Panc1 (cell line): ENCODE data around the gene KCNK2. TPM values are rescaled to one million over a fixed set of nuclear protein-coding genes. Genes with fewer than 3 reads are reported as not detected.

Experiments used
- ATAC-seq: fragments of 200-7000 bp; cut with Tn5 transposase; 2 replicates; pipeline ENCODE4 v1.9.1; 2020; ENCODE audit warnings: mild to moderate bottlenecking, moderate library complexity
- BruUV-seq: library from RNA; stranded (reverse); fragments of 400-500 nt; replicated peaks from 2 replicates; lab custom pipeline; 2021; lab: Mats Ljungman, UMichigan
- CTCF ChIA-PET: fragments of 300-600 bp; sonication (Branson Sonifier 250); formaldehyde crosslinking; loops from one replicate; lab custom pipeline; 2022; ENCODE audit warnings: antibody characterized with exemption; lab: Charles Lee
- POLR2A ChIA-PET: fragments of 300-600 bp; sonication (Branson Sonifier 250); formaldehyde crosslinking; loops from one replicate; lab custom pipeline; 2022; ENCODE audit warnings: antibody characterized with exemption; lab: Charles Lee
- DNase-seq: peaks from one replicate; pipeline ENCODE4 v3.0.0-alpha.2; 2010; ENCODE audit warnings: low read depth, low spot score
- H3K27ac ChIP-seq: 2 replicates; pipeline ENCODE4 v1.5.1; 2011; ENCODE audit warnings: mild to moderate bottlenecking, low read length, inconsistent platforms
- H3K27me3 ChIP-seq: fragments of 200-500 bp; sonication (Bioruptor generic); 2 replicates; pipeline ENCODE4 v1.6.0; 2014; ENCODE audit warnings: low read length, inconsistent platforms; ENCODE audit not compliant: control insufficient read depth, insufficient read depth
- H3K36me3 ChIP-seq: fragments of 200-500 bp; sonication (Bioruptor generic); 2 replicates; pipeline ENCODE4 v1.5.1; 2014; ENCODE audit warnings: inconsistent platforms, mild to moderate bottlenecking, low read length, moderate library complexity; ENCODE audit not compliant: control insufficient read depth, insufficient read depth
- H3K4me1 ChIP-seq: 2 replicates; pipeline ENCODE4 v1.5.1; 2011; ENCODE audit warnings: inconsistent platforms, mild to moderate bottlenecking, low read length, moderate library complexity; ENCODE audit not compliant: control insufficient read depth, insufficient read depth
- H3K4me3 ChIP-seq, 2 experiments: 2 replicates each; pipeline ENCODE4 v1.5.1; 2011 to 2012; ENCODE audit warnings: low read depth in 2 of 2, low read length in 2 of 2, mild to moderate bottlenecking in 2 of 2, inconsistent platforms in 1 of 2, moderate library complexity in 1 of 2
- H3K9me3 ChIP-seq: fragments of 200-500 bp; sonication (Bioruptor generic); 2 replicates; pipeline ENCODE4 v1.5.1; 2014; ENCODE audit warnings: low read depth, mild to moderate bottlenecking, inconsistent platforms, low read length, moderate library complexity; ENCODE audit not compliant: control insufficient read depth, insufficient read depth
- POLR2AphosphoS5 ChIP-seq: IDR thresholded peaks from 2 replicates; pipeline ENCODE4 v1.6.1; 2012; ENCODE audit warnings: mild to moderate bottlenecking, low read depth, low read length, moderate library complexity
- REST ChIP-seq, 2 experiments: IDR thresholded peaks; 2 replicates each; pipeline ENCODE4 v1.6.1; 2011 to 2012; ENCODE audit warnings: low read depth in 2 of 2, control low read depth in 1 of 2, low read length in 1 of 2, mild to moderate bottlenecking in 1 of 2, moderate library complexity in 1 of 2; ENCODE audit not compliant: insufficient read depth in 1 of 2
- SIN3A ChIP-seq: IDR thresholded peaks from 2 replicates; pipeline ENCODE4 v1.6.1; 2012; ENCODE audit warnings: low read depth, mild to moderate bottlenecking, low read length, moderate library complexity, borderline replicate concordance; ENCODE audit not compliant: insufficient read depth
- TCF7L2 ChIP-seq: IDR thresholded peaks from 2 replicates; pipeline ENCODE4 v1.6.1; 2011; ENCODE audit warnings: mild to moderate bottlenecking, low read depth, low read length, inconsistent platforms
- in situ Hi-C: cut with HindIII; loops from 2 replicates; pipeline ENCODE4 v1.10.0; 2016; ENCODE audit warnings: low sequenced_read_pairs, low pct_unique_long_range_greater_than_20kb
- intact Hi-C: fragments of 100-400 bp; cut with micrococcal nuclease; formaldehyde crosslinking; loops from one replicate; pipeline ENCODE4 v1.10.0; 2022; ENCODE audit not compliant: unreplicated experiment
- total RNA-seq: library from RNA; stranded (reverse); gene quantifications from one replicate; pipeline ENCODE4 v1.2.1, GENCODE V29; 2021; ENCODE audit not compliant: unreplicated experiment
- TF ChIP-seq, protein P1 (sequence below): fragments of 450-650 bp; IDR thresholded peaks from 2 replicates; pipeline ENCODE4 v1.5.1; 2017; ENCODE audit warnings: mild to moderate bottlenecking

Gene KCNK2
- total RNA-seq, 1 experiment from 2014 or later: 0.28 TPM

DNA sequence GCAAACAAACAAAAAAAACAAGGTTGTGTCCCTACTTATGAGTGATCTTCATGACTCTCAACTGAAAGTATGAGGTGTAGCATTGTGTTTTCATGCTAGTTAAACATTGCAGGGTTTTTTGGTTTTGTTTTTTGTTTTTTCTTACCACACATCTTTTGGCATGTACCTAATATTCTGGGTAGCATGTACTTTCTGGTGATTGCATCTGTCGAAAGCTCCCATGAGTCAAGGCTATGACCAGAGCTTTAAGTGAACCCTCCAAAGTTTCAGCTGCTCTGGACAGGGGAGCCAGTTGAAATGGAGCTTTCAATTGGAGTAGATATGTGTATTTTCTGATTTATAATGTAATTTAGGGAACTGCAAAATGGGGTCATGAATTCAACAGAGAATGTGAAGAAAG, 115.5 kb downstream of the KCNK2 start:
- H3K4me3 ChIP-seq: no peak overlapping the region
- CTCF ChIA-PET: no interaction called here
- no peaks in the 10 kb centered on the region for H3K4me1 ChIP-seq
- H3K27me3 ChIP-seq: no peaks in the 10 kb centered on the region
- POLR2A ChIA-PET: no interaction called here
- H3K36me3 ChIP-seq: no peaks in the 10 kb centered on the region
- BruUV-seq: no TSS peak
- H3K27ac ChIP-seq: no peak overlapping the region
- ATAC-seq (no peak), DNase-seq (no peak)
- no peaks in the 10 kb centered on the region for H3K9me3 ChIP-seq
- in situ Hi-C loops: no loop called here
- intact Hi-C loops: no loop called here
- TF ChIP-seq, protein P1, sequence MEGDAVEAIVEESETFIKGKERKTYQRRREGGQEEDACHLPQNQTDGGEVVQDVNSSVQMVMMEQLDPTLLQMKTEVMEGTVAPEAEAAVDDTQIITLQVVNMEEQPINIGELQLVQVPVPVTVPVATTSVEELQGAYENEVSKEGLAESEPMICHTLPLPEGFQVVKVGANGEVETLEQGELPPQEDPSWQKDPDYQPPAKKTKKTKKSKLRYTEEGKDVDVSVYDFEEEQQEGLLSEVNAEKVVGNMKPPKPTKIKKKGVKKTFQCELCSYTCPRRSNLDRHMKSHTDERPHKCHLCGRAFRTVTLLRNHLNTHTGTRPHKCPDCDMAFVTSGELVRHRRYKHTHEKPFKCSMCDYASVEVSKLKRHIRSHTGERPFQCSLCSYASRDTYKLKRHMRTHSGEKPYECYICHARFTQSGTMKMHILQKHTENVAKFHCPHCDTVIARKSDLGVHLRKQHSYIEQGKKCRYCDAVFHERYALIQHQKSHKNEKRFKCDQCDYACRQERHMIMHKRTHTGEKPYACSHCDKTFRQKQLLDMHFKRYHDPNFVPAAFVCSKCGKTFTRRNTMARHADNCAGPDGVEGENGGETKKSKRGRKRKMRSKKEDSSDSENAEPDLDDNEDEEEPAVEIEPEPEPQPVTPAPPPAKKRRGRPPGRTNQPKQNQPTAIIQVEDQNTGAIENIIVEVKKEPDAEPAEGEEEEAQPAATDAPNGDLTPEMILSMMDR: no peak
- no peak for TF ChIP-seq TCF7L2
- TF ChIP-seq POLR2AphosphoS5: no peak
- no peak for TF ChIP-seq REST (IDR thresholded peaks at IDR 0.05; ENCODE audit: insufficient read depth in 1 of 2, low read depth in 2 of 2, low read length in 1 of 2)
- TF ChIP-seq SIN3A: no peak

GRCh38 chr1:215200121-215200520, 117.6 kb downstream of the KCNK2 start:
- TF ChIP-seq SIN3A (no peak), POLR2AphosphoS5 (no peak)
- in situ Hi-C loops (no loop called here), intact Hi-C loops (no loop called here)
- no peak for ATAC-seq
- Histone ChIP-seq H3K4me3 (no peak overlapping the region), H3K4me1 (no peaks in the 10 kb centered on the region), H3K36me3 (no peaks in the 10 kb centered on the region), H3K27ac (no peak overlapping the region), H3K9me3 (no peaks in the 10 kb centered on the region), H3K27me3 (no peaks in the 10 kb centered on the region)
- CTCF ChIA-PET: interaction anchor here (0.6 kb wide), 1 partner anchor 16 kb away, joined by 3 read pairs; no protein-coding TSS in a partner anchor
- no peak for DNase-seq
- POLR2A ChIA-PET: no interaction called here
- no TSS peak for BruUV-seq

GRCh38 chr1:215201283-215201682, 118.7 kb downstream of the KCNK2 start:
- no peak for ATAC-seq
- H3K9me3 ChIP-seq: no peaks in the 10 kb centered on the region
- intact Hi-C loops: no loop called here
- no peak for DNase-seq
- H3K4me1 ChIP-seq: no peaks in the 10 kb centered on the region
- no peak overlapping the region for H3K4me3 ChIP-seq
- H3K27ac ChIP-seq: no peak overlapping the region
- in situ Hi-C loops: no loop called here
- no peaks in the 10 kb centered on the region for H3K27me3 ChIP-seq
- ChIA-PET CTCF (no interaction called here), POLR2A (no interaction called here)
- no peaks in the 10 kb centered on the region for H3K36me3 ChIP-seq
- no peak for TF ChIP-seq REST (IDR thresholded peaks at IDR 0.05; ENCODE audit: insufficient read depth in 1 of 2, low read depth in 2 of 2, low read length in 1 of 2)
- no peak for TF ChIP-seq SIN3A
- BruUV-seq: no TSS peak
